ENCODE results near the gene PRDM12.

DNA sequence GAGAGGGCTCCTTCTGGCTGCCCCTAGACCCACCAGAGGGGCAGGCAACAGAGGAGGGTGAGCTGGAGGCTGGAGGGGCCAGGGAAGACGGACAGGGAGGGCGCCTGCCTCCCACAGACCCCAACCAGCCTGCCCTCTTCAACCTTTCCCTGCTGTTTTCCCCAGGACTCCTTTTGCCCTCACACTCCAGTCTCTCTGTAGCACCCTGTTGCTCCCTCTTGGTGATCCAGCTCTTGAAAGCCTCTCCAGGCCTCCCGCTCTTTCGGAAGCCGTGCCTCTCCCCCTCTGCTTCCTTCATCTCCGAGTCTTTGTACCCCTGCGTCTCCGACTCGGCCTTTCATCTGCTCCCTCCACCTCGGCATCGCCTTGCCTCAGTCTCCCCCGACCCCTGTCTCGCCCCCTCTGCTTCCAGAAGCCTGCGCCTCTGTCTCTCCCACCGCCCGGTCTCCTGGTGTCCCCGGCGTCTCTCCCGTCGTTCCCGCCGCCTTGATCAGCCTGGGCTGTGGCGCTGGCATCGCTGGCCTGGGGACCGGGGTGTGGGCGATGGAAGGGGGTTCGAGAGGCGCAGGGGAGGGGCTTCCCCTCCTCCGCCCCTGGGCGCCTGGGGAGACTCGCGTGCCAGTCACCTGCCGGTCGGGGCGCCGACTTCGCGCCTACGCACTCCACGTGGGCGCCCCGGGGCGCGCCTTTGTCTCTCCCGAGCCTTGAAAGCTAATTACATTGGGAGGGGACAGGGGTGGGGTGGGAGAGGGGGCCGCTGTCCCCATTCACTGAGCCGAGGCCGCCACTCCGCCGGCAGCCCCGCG is 5.3 kb upstream of the PRDM12 start:
- TF ChIP-seq POLR2A (IDR thresholded peaks at IDR 0.05; ENCODE audit: extremely low read depth, insufficient read length), result no peak
- TF ChIP-seq, protein P1, sequence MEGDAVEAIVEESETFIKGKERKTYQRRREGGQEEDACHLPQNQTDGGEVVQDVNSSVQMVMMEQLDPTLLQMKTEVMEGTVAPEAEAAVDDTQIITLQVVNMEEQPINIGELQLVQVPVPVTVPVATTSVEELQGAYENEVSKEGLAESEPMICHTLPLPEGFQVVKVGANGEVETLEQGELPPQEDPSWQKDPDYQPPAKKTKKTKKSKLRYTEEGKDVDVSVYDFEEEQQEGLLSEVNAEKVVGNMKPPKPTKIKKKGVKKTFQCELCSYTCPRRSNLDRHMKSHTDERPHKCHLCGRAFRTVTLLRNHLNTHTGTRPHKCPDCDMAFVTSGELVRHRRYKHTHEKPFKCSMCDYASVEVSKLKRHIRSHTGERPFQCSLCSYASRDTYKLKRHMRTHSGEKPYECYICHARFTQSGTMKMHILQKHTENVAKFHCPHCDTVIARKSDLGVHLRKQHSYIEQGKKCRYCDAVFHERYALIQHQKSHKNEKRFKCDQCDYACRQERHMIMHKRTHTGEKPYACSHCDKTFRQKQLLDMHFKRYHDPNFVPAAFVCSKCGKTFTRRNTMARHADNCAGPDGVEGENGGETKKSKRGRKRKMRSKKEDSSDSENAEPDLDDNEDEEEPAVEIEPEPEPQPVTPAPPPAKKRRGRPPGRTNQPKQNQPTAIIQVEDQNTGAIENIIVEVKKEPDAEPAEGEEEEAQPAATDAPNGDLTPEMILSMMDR (IDR thresholded peaks at IDR 0.05; ENCODE audit: low read depth, low read length), result no peak
- TF ChIP-seq, protein P2, sequence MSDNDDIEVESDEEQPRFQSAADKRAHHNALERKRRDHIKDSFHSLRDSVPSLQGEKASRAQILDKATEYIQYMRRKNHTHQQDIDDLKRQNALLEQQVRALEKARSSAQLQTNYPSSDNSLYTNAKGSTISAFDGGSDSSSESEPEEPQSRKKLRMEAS (IDR thresholded peaks at IDR 0.05; ENCODE audit: low read depth, low read length), result no peak

Measured in NB4 (cell line).